H1 (cell line): Measurements from ENCODE around the gene INTS2. TPM values are rescaled to one million over a fixed set of nuclear protein-coding genes. Genes with fewer than 3 reads are reported as not detected.

Experiments
- CTCF ChIA-PET: fragments of 300-600 bp; sonication (Branson Sonifier 250); formaldehyde crosslinking; loops from one replicate; lab custom pipeline; 2021; ENCODE audit not compliant: partially characterized antibody; lab: Charles Lee
- POLR2A ChIA-PET: fragments of 300-600 bp; sonication (Branson Sonifier 250); formaldehyde crosslinking; loops from one replicate; lab custom pipeline; 2021; ENCODE audit warnings: inconsistent platforms; ENCODE audit not compliant: partially characterized antibody; lab: Charles Lee
- DNase-seq, 2 experiments: peaks; one replicate each; pipeline versions ENCODE4 v3.0.0 to v3.0.0-alpha.2; 2010 to 2022; ENCODE audit warnings: low spot score in 2 of 2, low read depth in 1 of 2, mixed read lengths in 1 of 2
- FAIRE-seq: peaks from 2 replicates; lab custom pipeline; 2011; peaks lifted over from hg19 to GRCh38; lab: Jason Lieb, UNC
- H2AFZ ChIP-seq: 2 replicates; pipeline ENCODE4 v1.8.1; 2012; ENCODE audit warnings: low read length, inconsistent platforms
- H2AK5ac ChIP-seq: 2 replicates; pipeline ENCODE4 v1.6.1; 2013; ENCODE audit warnings: low read depth, low read length
- H2BK120ac ChIP-seq: replicated peaks from 2 replicates; pipeline ENCODE3; 2013; ENCODE audit warnings: low read depth, low read length, inconsistent platforms
- H2BK12ac ChIP-seq: 2 replicates; pipeline ENCODE4 v1.6.1; 2013; ENCODE audit warnings: low read depth, low read length
- H2BK15ac ChIP-seq: 2 replicates; pipeline ENCODE4 v1.6.1; 2013; ENCODE audit warnings: low read length
- H2BK20ac ChIP-seq: 2 replicates; pipeline ENCODE4 v1.6.1; 2013; ENCODE audit warnings: low read length
- H2BK5ac ChIP-seq: 2 replicates; pipeline ENCODE4 v1.6.1; 2013; ENCODE audit warnings: low read depth, low read length
- H3K14ac ChIP-seq: 2 replicates; pipeline ENCODE4 v1.6.1; 2013; ENCODE audit warnings: inconsistent platforms; ENCODE audit not compliant: insufficient read length
- H3K18ac ChIP-seq: 2 replicates; pipeline ENCODE4 v1.6.1; 2013; ENCODE audit warnings: low read length; ENCODE audit errors: extremely low read depth
- H3K23ac ChIP-seq: 2 replicates; pipeline ENCODE4 v1.6.1; 2013; ENCODE audit warnings: inconsistent platforms; ENCODE audit not compliant: insufficient read length
- H3K23me2 ChIP-seq: 2 replicates; pipeline ENCODE4 v1.6.1; 2013; ENCODE audit warnings: low read depth, low read length
- H3K27ac ChIP-seq: 2 replicates; pipeline ENCODE4 v1.6.1; 2011; ENCODE audit warnings: low read depth, low read length, inconsistent platforms
- H3K27me3 ChIP-seq, 4 experiments: replicated peaks in 1 of 4; 1 replicate in 1 of 4; 2 replicates in 3 of 4; pipeline versions ENCODE4 v1.6.1 to v1.8.1; 2011 to 2013; ENCODE audit warnings: low read length in 3 of 4, mild to moderate bottlenecking in 3 of 4, inconsistent platforms in 2 of 4, mixed read lengths in 2 of 4, moderate library complexity in 1 of 4; ENCODE audit not compliant: control insufficient read depth in 3 of 4, insufficient read depth in 3 of 4; ENCODE audit errors: extremely low read depth in 1 of 4
- H3K36me3 ChIP-seq, 4 experiments: 2 replicates each; pipeline versions ENCODE4 v1.6.1 to v1.8.1; 2011 to 2013; ENCODE audit warnings: mild to moderate bottlenecking in 4 of 4, low read length in 3 of 4, moderate library complexity in 2 of 4, control low read depth in 1 of 4, inconsistent platforms in 1 of 4; ENCODE audit not compliant: insufficient read depth in 4 of 4, control insufficient read depth in 2 of 4
- H3K4ac ChIP-seq: replicated peaks from 2 replicates; pipeline ENCODE3; 2013; ENCODE audit warnings: low read length, low read depth, mixed read lengths, inconsistent platforms; ENCODE audit not compliant: insufficient read length
- H3K4me1 ChIP-seq, 4 experiments: replicated peaks in 1 of 4; 1 replicate in 1 of 4; 2 replicates in 3 of 4; pipeline versions ENCODE4 v1.6.1 to v1.8.1; 2011 to 2013; ENCODE audit warnings: low read length in 3 of 4, inconsistent platforms in 2 of 4, mixed read lengths in 1 of 4; ENCODE audit not compliant: insufficient read depth in 4 of 4, control insufficient read depth in 3 of 4
- H3K4me2 ChIP-seq, 2 experiments: 2 replicates each; pipeline versions ENCODE4 v1.6.1 to v1.8.1; 2011 to 2013; ENCODE audit warnings: low read depth in 2 of 2, low read length in 2 of 2, control low read depth in 1 of 2, inconsistent platforms in 1 of 2, mild to moderate bottlenecking in 1 of 2; ENCODE audit not compliant: insufficient read depth in 1 of 2
- H3K4me3 ChIP-seq, 4 experiments: fragments of 200-600, 300-600 bp in 1 of 4; sonication (generic), shearing (Covaris generic), sonication (Bioruptor Twin) in 1 of 4; 2 replicates each; pipeline versions ENCODE4 v1.5.1 to v1.8.1; 2011 to 2016; ENCODE audit warnings: low read length in 4 of 4, low read depth in 3 of 4, control low read depth in 2 of 4, inconsistent platforms in 2 of 4, mild to moderate bottlenecking in 2 of 4, mixed read lengths in 1 of 4, moderate library complexity in 1 of 4; ENCODE audit not compliant: insufficient read depth in 2 of 4; ENCODE audit errors: extremely low read depth in 1 of 4
- H3K56ac ChIP-seq: replicated peaks from 2 replicates; pipeline ENCODE3; 2013; ENCODE audit warnings: low read depth, mild to moderate bottlenecking, mixed read lengths, low read length, inconsistent platforms; ENCODE audit not compliant: insufficient read length
- H3K79me1 ChIP-seq: 2 replicates; pipeline ENCODE4 v1.6.1; 2013; ENCODE audit warnings: low read depth, low read length, control low read depth
- H3K79me2 ChIP-seq, 2 experiments: 2 replicates each; pipeline versions ENCODE4 v1.6.1 to v1.8.1; 2012 to 2013; ENCODE audit warnings: low read length in 2 of 2, mild to moderate bottlenecking in 2 of 2, inconsistent platforms in 1 of 2; ENCODE audit not compliant: insufficient read depth in 2 of 2, control insufficient read depth in 1 of 2
- H3K9ac ChIP-seq, 4 experiments: replicated peaks in 1 of 4; 1 replicate in 1 of 4; 2 replicates in 3 of 4; pipeline versions ENCODE4 v1.6.1 to v1.8.1; 2011 to 2013; ENCODE audit warnings: low read depth in 3 of 4, low read length in 3 of 4, control low read depth in 2 of 4, mild to moderate bottlenecking in 2 of 4, moderate library complexity in 2 of 4, inconsistent platforms in 1 of 4; ENCODE audit errors: extremely low read depth in 1 of 4
- H3K9me3 ChIP-seq, 2 experiments: 2 replicates each; pipeline versions ENCODE4 v1.6.1 to v1.8.1; 2012 to 2013; ENCODE audit warnings: mild to moderate bottlenecking in 2 of 2, moderate library complexity in 2 of 2, control low read depth in 1 of 2, inconsistent platforms in 1 of 2, low read depth in 1 of 2, low read length in 1 of 2, mixed read lengths in 1 of 2; ENCODE audit not compliant: insufficient read depth in 2 of 2
- H4K20me1 ChIP-seq, 2 experiments: replicated peaks in 1 of 2; 2 replicates each; pipeline versions ENCODE3 to v1.8.1; 2011 to 2013; ENCODE audit warnings: inconsistent platforms in 2 of 2, low read length in 2 of 2, mild to moderate bottlenecking in 1 of 2; ENCODE audit not compliant: insufficient read depth in 2 of 2, control insufficient read depth in 1 of 2
- H4K5ac ChIP-seq: 2 replicates; pipeline ENCODE4 v1.6.1; 2013; ENCODE audit warnings: low read length, low read depth, mixed read lengths, inconsistent platforms; ENCODE audit not compliant: insufficient read length
- H4K8ac ChIP-seq: 2 replicates; pipeline ENCODE4 v1.8.0; 2013; ENCODE audit warnings: mild to moderate bottlenecking, moderate library complexity, low read length, inconsistent platforms; ENCODE audit not compliant: insufficient read depth; ENCODE audit errors: extremely low read depth
- H4K91ac ChIP-seq: replicated peaks from 2 replicates; pipeline ENCODE3; 2013; ENCODE audit warnings: low read length, mixed read lengths, inconsistent platforms; ENCODE audit not compliant: insufficient read length
- ATF3 ChIP-seq: IDR thresholded peaks from 2 replicates; pipeline ENCODE4 v1.6.1; 2011; ENCODE audit warnings: low read depth, mild to moderate bottlenecking, low read length; ENCODE audit not compliant: insufficient read depth
- CEBPB ChIP-seq: IDR thresholded peaks from 2 replicates; pipeline ENCODE4 v1.6.1; 2012; ENCODE audit warnings: low read depth, low read length
- E2F6 ChIP-seq: IDR thresholded peaks from 2 replicates; pipeline ENCODE4 v1.6.1; 2012; ENCODE audit warnings: inconsistent platforms
- EZH2 ChIP-seq: fragments of 200-600 bp; sonication (generic); IDR thresholded peaks from 2 replicates; pipeline ENCODE4 v1.7.1; 2012; ENCODE audit warnings: low read depth, mild to moderate bottlenecking, moderate library complexity, low read length, inconsistent platforms; ENCODE audit not compliant: severe bottlenecking
- FOSL1 ChIP-seq: IDR thresholded peaks from 2 replicates; pipeline ENCODE4 v1.6.1; 2011; ENCODE audit warnings: mild to moderate bottlenecking, low read depth, low read length, moderate library complexity; ENCODE audit not compliant: insufficient read depth
- RAD21 ChIP-seq, 2 experiments: IDR thresholded peaks in 1 of 2; conservative IDR thresholded peaks in 1 of 2; 2 replicates each; pipeline ENCODE4 v1.6.1; 2011; ENCODE audit warnings: low read depth in 2 of 2, low read length in 2 of 2, improper control_type of control experiment in 1 of 2, inconsistent platforms in 1 of 2, mild to moderate bottlenecking in 1 of 2, moderate library complexity in 1 of 2
- RFX5 ChIP-seq: IDR thresholded peaks from 2 replicates; pipeline ENCODE4 v1.6.1; 2011; ENCODE audit warnings: low read depth, low read length, improper control_type of control experiment, borderline replicate concordance
- SRF ChIP-seq: IDR thresholded peaks from 2 replicates; pipeline ENCODE4 v1.6.1; 2011; ENCODE audit warnings: mild to moderate bottlenecking, low read depth, low read length, moderate library complexity
- TCF12 ChIP-seq: IDR thresholded peaks from 2 replicates; pipeline ENCODE4 v1.6.1; 2011; ENCODE audit warnings: low read depth, mild to moderate bottlenecking, low read length
- YY1 ChIP-seq: IDR thresholded peaks from 2 replicates; pipeline ENCODE4 v1.6.1; 2011; ENCODE audit warnings: low read depth, mild to moderate bottlenecking, low read length
- ZNF274 ChIP-seq: IDR thresholded peaks from 2 replicates; pipeline ENCODE4 v1.7.0; 2012; ENCODE audit warnings: low read length, borderline replicate concordance; ENCODE audit errors: extremely low read depth
- polyA plus RNA-seq, 7 experiments: library from polyadenylated mRNA; depleted of rRNA in 3 of 7; stranded (reverse) in 5 of 7; unstranded in 2 of 7; fragments of >200 nt in 5 of 7; fragments of 200-250 nt in 2 of 7; gene quantifications; 1 replicate in 5 of 7; 2 replicates in 1 of 7; 4 replicates in 1 of 7; pipeline versions ENCODE4 v1.2.1 to v1.2.3, GENCODE V29; 2011 to 2013; ENCODE audit warnings: missing spikeins in 2 of 7, mixed read lengths in 2 of 7
- total RNA-seq: library from RNA; stranded (reverse); fragmentation: NEBNext Ultra II Directional; extraction: Animal tissue kit (Norgen Biotek cat#: 25700); gene quantifications from 2 replicates; pipeline ENCODE4 v1.2.1, GENCODE V29; 2021

The INTS2 gene
- total and polyA plus RNA-seq, 2 of the 8 experiments (the other 6 are each of a cell fraction or from before 2014, with no cell fraction given), result 9.4 to 21.8 TPM

GRCh38 chr17:61867033-61867432 is 60.7 kb downstream of the INTS2 start:
- H3K79me1 ChIP-seq, result no peaks in the 10 kb centered on the region
- H2BK20ac ChIP-seq, result no peak overlapping the region
- ChIA-PET CTCF (interaction anchor here (0.6 kb wide), 1 partner anchor 245 kb away, joined by 3 read pairs; no protein-coding TSS in a partner anchor), POLR2A (no interaction called here)
- FAIRE-seq (no peak), DNase-seq (no peak)
- no peak overlapping the region for H4K91ac ChIP-seq
- H3K14ac ChIP-seq, result no peak overlapping the region
- no peak overlapping the region for H3K9ac ChIP-seq
- no peak overlapping the region for H3K4me2 ChIP-seq
- H3K79me2 ChIP-seq, result peaks cover 0 to 8% of the 10 kb centered on the region in 2 experiments; a peak in 2 of 4 replicates
- H3K56ac ChIP-seq, result no peak overlapping the region
- H2AFZ ChIP-seq, result no peak overlapping the region
- H3K27ac ChIP-seq, result no peak overlapping the region
- H3K4me3 ChIP-seq, result no peak overlapping the region
- no peak overlapping the region for H2BK15ac ChIP-seq
- no peak overlapping the region for H2BK120ac ChIP-seq
- no peaks in the 10 kb centered on the region for H4K20me1 ChIP-seq
- H2BK12ac ChIP-seq, result no peak overlapping the region
- H4K8ac ChIP-seq, result no peak overlapping the region
- no peak overlapping the region for H2BK5ac ChIP-seq
- no peak overlapping the region for H3K18ac ChIP-seq
- no peak overlapping the region for H3K4ac ChIP-seq
- peaks cover 0 to 25% (median 11%) of the 10 kb centered on the region in 4 experiments; a peak in 5 of 8 replicates for H3K36me3 ChIP-seq
- H4K5ac ChIP-seq, result no peak overlapping the region
- peaks cover 0 to 1% (median 0%) of the 10 kb centered on the region in 4 experiments; a peak in 1 of 7 replicates for H3K27me3 ChIP-seq
- no peaks in the 10 kb centered on the region for H3K23me2 ChIP-seq
- H3K23ac ChIP-seq, result no peak overlapping the region
- no peak for TF ChIP-seq RAD21 (IDR thresholded peaks at IDR 0.05 in 1 of 2, conservative IDR thresholded peaks at IDR 0.05 in 1 of 2; ENCODE audit: low read depth in 2 of 2, low read length in 2 of 2)
- TF ChIP-seq SRF, result no peak
- TF ChIP-seq FOSL1, result no peak
- no peak for TF ChIP-seq ZNF274
- no peak for TF ChIP-seq ATF3
- TF ChIP-seq EZH2, result no peak
- TF ChIP-seq RFX5, result no peak
- no peak for TF ChIP-seq E2F6
- TF ChIP-seq TCF12, result no peak
- TF ChIP-seq CEBPB, result no peak
- TF ChIP-seq YY1, result no peak
- no peaks in the 10 kb centered on the region for H3K4me1 ChIP-seq
- no peaks in the 10 kb centered on the region for H3K9me3 ChIP-seq
- no peak overlapping the region for H2AK5ac ChIP-seq
